Natural killer cell (primary cell): ENCODE data around the gene CCSAP. TPM values are rescaled to one million over a fixed set of nuclear protein-coding genes. Genes with fewer than 3 reads are reported as not detected.

Source experiments
- ATAC-seq, 3 donors: fragments of 150-1000 bp in 2 of 3; fragments of 200-7000 bp in 1 of 3; cut with Tn5 transposase; 1 replicate in 1 of 3; 2 replicates in 2 of 3; pipeline ENCODE4 v1.10.0; 2021; ENCODE audit warnings: mild to moderate bottlenecking in 2 of 3, moderate library complexity in 2 of 3
- DNase-seq, 2 donors: peaks; one replicate each; pipeline versions ENCODE4 v3.0.0 to v3.0.0-alpha.2; 2013 to 2021; ENCODE audit warnings: mixed read lengths in 1 of 2
- H3K27ac ChIP-seq: one replicate; pipeline ENCODE4 v1.5.1; 2013; ENCODE audit warnings: mild to moderate bottlenecking, low read length
- H3K27me3 ChIP-seq: one replicate; pipeline ENCODE4 v1.6.1; 2013; ENCODE audit warnings: low read length; ENCODE audit not compliant: control insufficient read depth, insufficient read depth
- H3K36me3 ChIP-seq: one replicate; pipeline ENCODE4 v1.6.1; 2013; ENCODE audit warnings: low read length; ENCODE audit not compliant: control insufficient read depth, insufficient read depth
- H3K4me1 ChIP-seq: one replicate; pipeline ENCODE4 v1.6.1; 2013; ENCODE audit warnings: low read length; ENCODE audit not compliant: control insufficient read depth, insufficient read depth
- H3K4me3 ChIP-seq: one replicate; pipeline ENCODE4 v1.5.1; 2013; ENCODE audit warnings: low read length
- H3K9me3 ChIP-seq: one replicate; pipeline ENCODE4 v1.6.1; 2013; ENCODE audit warnings: low read length; ENCODE audit not compliant: control insufficient read depth, insufficient read depth
- H3K27ac Mint-ChIP-seq, 2 donors: one replicate each; pipeline ENCODE4 v1.8.0; 2022; ENCODE audit warnings: mild to moderate bottlenecking in 2 of 2, mixed read lengths in 2 of 2, moderate library complexity in 1 of 2
- H3K27me3 Mint-ChIP-seq, 2 donors: one replicate each; pipeline ENCODE4 v1.8.0; 2022; ENCODE audit warnings: low read depth in 2 of 2, mixed read lengths in 2 of 2
- H3K36me3 Mint-ChIP-seq: one replicate; pipeline ENCODE4 v1.8.0; 2022; ENCODE audit warnings: mixed read lengths
- H3K4me1 Mint-ChIP-seq, 2 donors: one replicate each; pipeline ENCODE4 v1.8.0; 2022; ENCODE audit warnings: mixed read lengths in 2 of 2
- H3K4me3 Mint-ChIP-seq: one replicate; pipeline ENCODE4 v1.8.0; 2022; ENCODE audit warnings: mild to moderate bottlenecking, moderate library complexity, mixed read lengths
- H3K9me3 Mint-ChIP-seq, 2 donors: one replicate each; pipeline ENCODE4 v1.8.0; 2022; ENCODE audit warnings: mixed read lengths in 2 of 2
- WGBS: methylation state at CpG from one replicate; pipeline ENCODE4 v1.1.7; 2013; ENCODE audit warnings: missing lambda C conversion rate; ENCODE audit not compliant: insufficient coverage; 5-methylcytosine and 5-hydroxymethylcytosine counted together
- intact Hi-C: fragments of 100-400 bp; cut with micrococcal nuclease; formaldehyde crosslinking; loops from one replicate; pipeline ENCODE4 v1.14.2; 2022
- total RNA-seq, 4 donors: library from RNA; stranded (reverse); fragments of 120-200 nt in 1 of 4; gene quantifications; one replicate each; pipeline versions ENCODE4 v1.2.3 to v1.2.4, GENCODE V29; 2013 to 2022
- TF ChIP-seq, protein P1 (sequence below): fragments of 200-600 bp; IDR thresholded peaks from one replicate; pipeline ENCODE4 v1.8.0; 2022; ENCODE audit warnings: antibody characterized with exemption

Gene CCSAP
- total RNA-seq, 3 donors from 2014 or later (not counting 1 experiment from before 2014, with no cell fraction given): 6.8 to 14.0 (median 10.2) TPM

DNA sequence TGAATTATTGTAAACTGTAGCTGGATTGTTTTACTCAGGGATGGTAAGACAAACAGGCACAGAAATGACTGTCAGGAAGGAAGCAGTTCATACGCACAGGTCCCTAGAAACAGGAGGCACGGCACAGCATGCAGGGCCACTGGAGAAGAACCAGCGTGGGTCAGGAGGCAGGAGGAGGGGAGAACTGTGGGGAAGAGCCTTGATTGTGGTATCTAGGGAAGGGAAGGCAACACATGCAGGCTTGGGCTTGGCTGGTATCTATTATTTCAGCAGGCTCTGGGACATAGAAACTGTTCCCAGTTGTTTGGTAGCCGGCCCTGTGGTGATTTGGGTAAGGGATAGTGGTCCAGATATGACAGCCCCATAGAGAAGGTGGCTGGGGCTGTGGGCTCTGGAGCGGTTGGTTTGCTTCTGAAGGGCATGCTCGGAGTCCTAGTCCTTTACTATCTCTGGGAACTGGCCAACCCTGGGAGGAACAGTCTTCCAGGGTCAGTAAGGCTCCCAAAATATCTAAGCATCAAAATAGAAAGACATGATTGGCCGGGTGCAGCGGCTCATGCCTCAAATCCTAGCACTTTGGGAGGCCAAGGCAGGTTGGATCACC is 43.1 kb upstream of the CCSAP start:
- no peak for DNase-seq
- WGBS: 65% methylated on average over 8 of the region's 8 CpGs
- no peaks in the 10 kb centered on the region for H3K9me3 ChIP-seq
- no peaks in the 10 kb centered on the region for H3K9me3 Mint-ChIP-seq
- no peaks in the 10 kb centered on the region for H3K27me3 ChIP-seq
- H3K36me3 ChIP-seq: no peaks in the 10 kb centered on the region
- no peaks in the 10 kb centered on the region for H3K4me1 ChIP-seq
- H3K4me3 Mint-ChIP-seq: no peak overlapping the region
- no peaks in the 10 kb centered on the region for H3K4me1 Mint-ChIP-seq
- H3K4me3 ChIP-seq: no peak overlapping the region
- H3K27ac ChIP-seq: no peak overlapping the region
- peaks cover 11 to 21% of the 10 kb centered on the region in 2 donors for H3K27me3 Mint-ChIP-seq
- intact Hi-C loops: no loop called here
- no peak overlapping the region for H3K27ac Mint-ChIP-seq
- no peaks in the 10 kb centered on the region for H3K36me3 Mint-ChIP-seq
- TF ChIP-seq, protein P1, sequence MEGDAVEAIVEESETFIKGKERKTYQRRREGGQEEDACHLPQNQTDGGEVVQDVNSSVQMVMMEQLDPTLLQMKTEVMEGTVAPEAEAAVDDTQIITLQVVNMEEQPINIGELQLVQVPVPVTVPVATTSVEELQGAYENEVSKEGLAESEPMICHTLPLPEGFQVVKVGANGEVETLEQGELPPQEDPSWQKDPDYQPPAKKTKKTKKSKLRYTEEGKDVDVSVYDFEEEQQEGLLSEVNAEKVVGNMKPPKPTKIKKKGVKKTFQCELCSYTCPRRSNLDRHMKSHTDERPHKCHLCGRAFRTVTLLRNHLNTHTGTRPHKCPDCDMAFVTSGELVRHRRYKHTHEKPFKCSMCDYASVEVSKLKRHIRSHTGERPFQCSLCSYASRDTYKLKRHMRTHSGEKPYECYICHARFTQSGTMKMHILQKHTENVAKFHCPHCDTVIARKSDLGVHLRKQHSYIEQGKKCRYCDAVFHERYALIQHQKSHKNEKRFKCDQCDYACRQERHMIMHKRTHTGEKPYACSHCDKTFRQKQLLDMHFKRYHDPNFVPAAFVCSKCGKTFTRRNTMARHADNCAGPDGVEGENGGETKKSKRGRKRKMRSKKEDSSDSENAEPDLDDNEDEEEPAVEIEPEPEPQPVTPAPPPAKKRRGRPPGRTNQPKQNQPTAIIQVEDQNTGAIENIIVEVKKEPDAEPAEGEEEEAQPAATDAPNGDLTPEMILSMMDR: no peak
- no peak for ATAC-seq

DNA sequence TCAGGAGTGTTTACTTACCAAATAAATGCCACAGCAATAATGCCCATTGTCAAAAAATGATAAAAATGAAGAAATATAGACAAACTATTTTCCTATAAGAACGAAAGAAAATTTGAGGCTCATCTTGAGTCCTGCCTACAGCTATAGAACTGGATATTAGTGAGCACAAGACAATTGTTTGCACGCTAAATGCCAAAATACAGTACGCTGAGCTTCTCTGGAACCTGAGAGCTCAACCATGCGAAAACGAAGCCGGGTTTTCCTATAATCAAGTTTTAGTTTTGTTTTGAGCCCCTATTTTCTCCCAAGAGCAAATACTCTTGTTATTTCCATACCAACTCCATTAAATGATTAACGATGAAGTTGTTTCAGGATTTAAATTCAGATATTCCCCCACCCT is 42.0 kb upstream of the CCSAP start:
- H3K27ac ChIP-seq: no peak overlapping the region
- no peaks in the 10 kb centered on the region for H3K36me3 ChIP-seq
- Mint-ChIP-seq H3K4me3 (no peak overlapping the region), H3K36me3 (no peaks in the 10 kb centered on the region), H3K9me3 (no peaks in the 10 kb centered on the region), H3K27ac (no peak overlapping the region), H3K4me1 (no peaks in the 10 kb centered on the region), H3K27me3 (peaks cover 10 to 17% of the 10 kb centered on the region in 2 donors)
- no peak overlapping the region for H3K4me3 ChIP-seq
- TF ChIP-seq, protein P1: no peak
- DNase-seq (no peak), ATAC-seq (no peak)
- intact Hi-C loops: no loop called here
- H3K9me3 ChIP-seq: no peaks in the 10 kb centered on the region
- H3K27me3 ChIP-seq: no peaks in the 10 kb centered on the region
- no peaks in the 10 kb centered on the region for H3K4me1 ChIP-seq
- 93% methylated on average over 6 of the region's 7 CpGs for WGBS

DNA sequence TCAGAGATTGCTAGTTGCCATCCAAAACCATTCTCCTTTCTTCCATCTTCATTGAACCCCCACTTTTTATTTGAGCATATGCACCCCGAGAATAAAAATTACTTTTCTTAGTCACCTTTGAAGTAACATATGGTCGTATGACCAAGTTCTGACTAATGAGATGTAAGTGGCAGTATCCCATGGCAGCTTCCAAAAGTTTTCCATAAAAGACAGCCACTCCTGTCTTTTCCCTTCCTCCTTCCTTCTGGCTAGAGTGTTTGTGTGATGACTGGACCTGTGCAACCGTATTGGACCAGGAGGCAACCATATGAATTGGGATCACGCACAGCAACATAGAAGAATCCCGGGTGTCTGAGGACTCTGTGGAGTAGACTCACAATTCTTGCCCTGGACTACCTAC is 41.1 kb upstream of the CCSAP start:
- no peak overlapping the region for H3K27ac ChIP-seq
- no peak for DNase-seq
- H3K36me3 ChIP-seq: no peaks in the 10 kb centered on the region
- no peak for ATAC-seq
- H3K9me3 ChIP-seq: no peaks in the 10 kb centered on the region
- Mint-ChIP-seq H3K9me3 (no peaks in the 10 kb centered on the region), H3K27me3 (peaks cover 6 to 9% of the 10 kb centered on the region in 2 donors), H3K4me1 (no peaks in the 10 kb centered on the region), H3K36me3 (no peaks in the 10 kb centered on the region), H3K4me3 (no peak overlapping the region), H3K27ac (no peak overlapping the region)
- intact Hi-C loops: no loop called here
- TF ChIP-seq, protein P1: no peak
- WGBS: 83% methylated on average over 5 of the region's 5 CpGs
- no peaks in the 10 kb centered on the region for H3K27me3 ChIP-seq
- no peak overlapping the region for H3K4me3 ChIP-seq
- H3K4me1 ChIP-seq: no peaks in the 10 kb centered on the region

DNA sequence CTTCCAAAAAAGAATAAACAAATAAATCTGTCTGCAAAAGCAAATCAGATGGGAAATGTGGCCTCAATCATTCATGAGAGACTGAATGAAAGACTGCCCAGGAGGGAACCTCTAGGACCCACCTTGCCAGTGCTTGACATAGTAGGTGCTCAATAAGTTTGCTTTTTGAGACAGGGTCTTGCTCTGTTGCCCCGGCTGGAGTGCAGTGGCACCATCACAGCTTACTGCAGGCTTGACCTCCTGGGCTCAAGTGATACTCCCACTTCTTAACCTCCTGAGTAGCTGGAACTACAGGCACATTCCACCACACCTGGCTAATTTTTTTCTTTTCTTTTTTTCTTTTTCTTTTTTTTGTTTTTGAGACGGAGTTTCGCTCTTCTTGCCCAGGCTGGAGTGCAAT is 40.3 kb upstream of the CCSAP start:
- H3K4me3 Mint-ChIP-seq: no peak overlapping the region
- ATAC-seq: no peak

More for the DNA sequence above, 40.3 kb upstream of the CCSAP start:
- WGBS: 98% methylated on average over 3 of the region's 3 CpGs
- Histone ChIP-seq H3K27me3 (no peaks in the 10 kb centered on the region), H3K4me1 (no peaks in the 10 kb centered on the region), H3K36me3 (no peaks in the 10 kb centered on the region), H3K27ac (no peak overlapping the region), H3K4me3 (no peak overlapping the region), H3K9me3 (no peaks in the 10 kb centered on the region)
- Mint-ChIP-seq H3K27ac (no peak overlapping the region), H3K27me3 (peaks cover 6 to 9% of the 10 kb centered on the region in 2 donors), H3K36me3 (no peaks in the 10 kb centered on the region), H3K4me1 (no peaks in the 10 kb centered on the region), H3K9me3 (no peaks in the 10 kb centered on the region)
- no peak for DNase-seq
- TF ChIP-seq, protein P1: no peak
- intact Hi-C loops: no loop called here
